ENCODE data around the gene ZNF614. TPM values are rescaled to one million over a fixed set of nuclear protein-coding genes. Genes with fewer than 3 reads are reported as not detected.

Gene ZNF614
- total and polyA plus RNA-seq, 2 of the 13 experiments (the other 11 are each of a cell fraction or from before 2014, with no cell fraction given): 13.0 to 22.8 TPM

DNA sequence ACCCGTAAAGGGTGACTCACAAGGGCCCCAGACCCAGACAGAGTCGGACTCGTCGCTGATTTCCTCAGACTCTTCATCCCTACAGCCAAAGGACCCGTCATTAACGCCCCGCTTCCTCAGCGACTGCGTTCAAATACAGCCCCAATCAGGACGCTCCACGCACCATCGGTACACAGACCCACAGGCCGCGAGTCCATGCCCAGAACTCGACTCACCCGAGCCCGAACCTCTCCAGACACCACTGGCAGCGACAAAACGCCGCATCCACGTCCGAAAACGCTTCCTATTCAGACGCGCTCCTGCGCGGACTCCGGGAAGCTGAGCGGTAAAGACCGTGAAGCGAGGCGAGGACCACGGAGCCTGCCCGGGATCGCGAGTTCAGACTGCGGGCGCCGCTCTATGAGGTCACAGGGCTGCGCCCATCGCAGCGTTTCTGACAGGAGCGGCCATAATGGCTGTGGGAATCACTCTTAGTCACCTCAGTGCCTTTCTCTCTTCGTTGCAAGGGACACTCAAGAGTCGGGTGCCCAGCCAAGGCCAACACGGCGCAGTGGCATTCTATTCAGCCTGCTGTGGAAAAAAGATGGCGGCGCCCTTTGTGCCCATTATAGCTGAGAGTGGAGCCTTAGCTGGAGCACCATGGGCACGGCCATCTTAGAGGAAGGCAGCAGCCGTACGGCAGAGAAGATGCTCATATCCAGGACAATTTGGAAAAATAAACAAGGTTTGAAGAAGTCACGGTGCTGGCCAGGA lies at the start of gene ZNF614 (continued):
- TF ChIP-seq TCF7L2 (IDR thresholded peaks at IDR 0.05; ENCODE audit: low read depth, low read length) (no peak), RELA (CRISPR knock-in tag; IDR thresholded peaks at IDR 0.05) (peak; percentile 81; the same call in 1 of the 2 replicates), ZNF138 (CRISPR knock-in tag; IDR thresholded peaks at IDR 0.05; ENCODE audit: low read depth) (peak; percentile 87; the same call in 1 of the 2 replicates), GPBP1L1 (CRISPR knock-in tag; IDR thresholded peaks at IDR 0.05) (no peak), IRX3 (CRISPR knock-in tag; IDR thresholded peaks at IDR 0.05; ENCODE audit: borderline replicate concordance, low read depth) (peak; percentile 78; the same call in 1 of the 2 replicates), ZNF678 (CRISPR knock-in tag; IDR thresholded peaks at IDR 0.05) (peak; percentile 80; the same call in 1 of the 2 replicates), SNAI1 (CRISPR knock-in tag; IDR thresholded peaks at IDR 0.05; ENCODE audit: borderline replicate concordance) (0 out of 2 replicates have a peak, but pooled peaks have one; percentile 75), CCAR2 (optimal IDR thresholded peaks at IDR 0.05; ENCODE audit: low read depth, low read length) (no peak), ZNF652 (CRISPR knock-in tag; IDR thresholded peaks at IDR 0.05; ENCODE audit: borderline replicate concordance, low read depth) (no peak), ZNF609 (CRISPR knock-in tag; IDR thresholded peaks at IDR 0.05; ENCODE audit: borderline replicate concordance) (peak; percentile 66; the same call in 1 of the 2 replicates), STAG1 (CRISPR knock-in tag; IDR thresholded peaks at IDR 0.05) (0 out of 2 replicates have a peak, but pooled peaks have one; percentile 4), HNF4G (IDR thresholded peaks at IDR 0.05; ENCODE audit: borderline replicate concordance, low read depth, low read length) (no peak), HNF4G (CRISPR knock-in tag; IDR thresholded peaks at IDR 0.05; ENCODE audit: borderline replicate concordance, low read depth) (no peak)
- TF ChIP-seq, protein P1, sequence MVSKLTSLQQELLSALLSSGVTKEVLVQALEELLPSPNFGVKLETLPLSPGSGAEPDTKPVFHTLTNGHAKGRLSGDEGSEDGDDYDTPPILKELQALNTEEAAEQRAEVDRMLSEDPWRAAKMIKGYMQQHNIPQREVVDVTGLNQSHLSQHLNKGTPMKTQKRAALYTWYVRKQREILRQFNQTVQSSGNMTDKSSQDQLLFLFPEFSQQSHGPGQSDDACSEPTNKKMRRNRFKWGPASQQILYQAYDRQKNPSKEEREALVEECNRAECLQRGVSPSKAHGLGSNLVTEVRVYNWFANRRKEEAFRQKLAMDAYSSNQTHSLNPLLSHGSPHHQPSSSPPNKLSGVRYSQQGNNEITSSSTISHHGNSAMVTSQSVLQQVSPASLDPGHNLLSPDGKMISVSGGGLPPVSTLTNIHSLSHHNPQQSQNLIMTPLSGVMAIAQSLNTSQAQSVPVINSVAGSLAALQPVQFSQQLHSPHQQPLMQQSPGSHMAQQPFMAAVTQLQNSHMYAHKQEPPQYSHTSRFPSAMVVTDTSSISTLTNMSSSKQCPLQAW (CRISPR knock-in tag; IDR thresholded peaks at IDR 0.05): peak; percentile 86
- TF ChIP-seq, protein P2, sequence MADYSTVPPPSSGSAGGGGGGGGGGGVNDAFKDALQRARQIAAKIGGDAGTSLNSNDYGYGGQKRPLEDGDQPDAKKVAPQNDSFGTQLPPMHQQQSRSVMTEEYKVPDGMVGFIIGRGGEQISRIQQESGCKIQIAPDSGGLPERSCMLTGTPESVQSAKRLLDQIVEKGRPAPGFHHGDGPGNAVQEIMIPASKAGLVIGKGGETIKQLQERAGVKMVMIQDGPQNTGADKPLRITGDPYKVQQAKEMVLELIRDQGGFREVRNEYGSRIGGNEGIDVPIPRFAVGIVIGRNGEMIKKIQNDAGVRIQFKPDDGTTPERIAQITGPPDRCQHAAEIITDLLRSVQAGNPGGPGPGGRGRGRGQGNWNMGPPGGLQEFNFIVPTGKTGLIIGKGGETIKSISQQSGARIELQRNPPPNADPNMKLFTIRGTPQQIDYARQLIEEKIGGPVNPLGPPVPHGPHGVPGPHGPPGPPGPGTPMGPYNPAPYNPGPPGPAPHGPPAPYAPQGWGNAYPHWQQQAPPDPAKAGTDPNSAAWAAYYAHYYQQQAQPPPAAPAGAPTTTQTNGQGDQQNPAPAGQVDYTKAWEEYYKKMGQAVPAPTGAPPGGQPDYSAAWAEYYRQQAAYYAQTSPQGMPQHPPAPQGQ (CRISPR knock-in tag; IDR thresholded peaks at IDR 0.05; ENCODE audit: borderline replicate concordance): no peak

Data from HepG2 (cell line).